Keratinocyte (primary cell): Measurements from ENCODE around the gene HYDIN. TPM values are rescaled to one million over a fixed set of nuclear protein-coding genes. Genes with fewer than 3 reads are reported as not detected.
"Not testable (repeated sequence)": the region's sequence is repeated elsewhere in the genome, so short reads cannot be mapped to it uniquely, and the experiment has no call there.

Experiments
- DNase-seq: peaks from one replicate; pipeline ENCODE4 v3.0.0-alpha.2; 2011; ENCODE audit warnings: low read depth, missing footprints, low spot score
- FAIRE-seq: peaks from 2 replicates; lab custom pipeline; 2011; peaks lifted over from hg19 to GRCh38; lab: Jason Lieb, UNC
- H2AFZ ChIP-seq: 2 replicates; pipeline ENCODE4 v1.6.0; 2012; ENCODE audit warnings: low read length, control low read depth, inconsistent platforms; ENCODE audit not compliant: control insufficient read depth
- H3K27ac ChIP-seq: 2 replicates; pipeline ENCODE4 v1.5.1; 2011; ENCODE audit warnings: low read length; ENCODE audit not compliant: control insufficient read depth, insufficient read depth
- H3K27me3 ChIP-seq: 3 replicates; pipeline ENCODE4 v1.6.0; 2011; ENCODE audit warnings: low read length; ENCODE audit not compliant: control insufficient read depth, insufficient read depth; ENCODE audit errors: extremely low read depth
- H3K36me3 ChIP-seq, 2 experiments: 2 replicates in 1 of 2; 3 replicates in 1 of 2; pipeline ENCODE4 v1.5.1; 2011; ENCODE audit warnings: low read length in 2 of 2, mild to moderate bottlenecking in 1 of 2; ENCODE audit not compliant: control insufficient read depth in 2 of 2, insufficient read depth in 2 of 2; ENCODE audit errors: extremely low read depth in 1 of 2
- H3K4me1 ChIP-seq: 3 replicates; pipeline ENCODE4 v1.5.1; 2011; ENCODE audit warnings: low read length; ENCODE audit not compliant: control insufficient read depth, insufficient read depth; ENCODE audit errors: extremely low read depth
- H3K4me2 ChIP-seq: 3 replicates; pipeline ENCODE4 v1.6.0; 2011; ENCODE audit warnings: low read depth, low read length; ENCODE audit not compliant: control insufficient read depth, insufficient read depth; ENCODE audit errors: extremely low read depth
- H3K4me3 ChIP-seq, 3 experiments: fragments of 200-600 bp in 1 of 3; sonication (generic) in 1 of 3; 2 replicates in 2 of 3; 3 replicates in 1 of 3; pipeline ENCODE4 v1.5.1; 2011 to 2016; ENCODE audit warnings: low read length in 3 of 3, mild to moderate bottlenecking in 3 of 3, control low read depth in 2 of 3, inconsistent platforms in 1 of 3, low read depth in 1 of 3, mixed read lengths in 1 of 3, mixed run types in 1 of 3, moderate library complexity in 1 of 3; ENCODE audit not compliant: control insufficient read depth in 2 of 3, insufficient read depth in 2 of 3; ENCODE audit errors: extremely low read depth in 1 of 3
- H3K79me2 ChIP-seq: 2 replicates; pipeline ENCODE4 v1.6.0; 2012; ENCODE audit warnings: low read length; ENCODE audit not compliant: control insufficient read depth, insufficient read depth
- H3K9ac ChIP-seq: 3 replicates; pipeline ENCODE4 v1.6.0; 2011; ENCODE audit warnings: low read length; ENCODE audit not compliant: control insufficient read depth, insufficient read depth; ENCODE audit errors: extremely low read depth
- H3K9me1 ChIP-seq: 3 replicates; pipeline ENCODE4 v1.6.0; 2011; ENCODE audit warnings: low read length; ENCODE audit not compliant: control insufficient read depth, insufficient read depth; ENCODE audit errors: extremely low read depth
- H3K9me3 ChIP-seq: 2 replicates; pipeline ENCODE4 v1.5.1; 2012; ENCODE audit warnings: low read depth, low read length; ENCODE audit not compliant: control insufficient read depth
- H4K20me1 ChIP-seq: 3 replicates; pipeline ENCODE4 v1.6.0; 2011; ENCODE audit warnings: low read length; ENCODE audit not compliant: control insufficient read depth, insufficient read depth; ENCODE audit errors: extremely low read depth
- dilution Hi-C: fragments of 300-500 bp; cut with MboI; formaldehyde crosslinking; loops from one replicate; pipeline ENCODE4 v1.7.0; 2020; ENCODE audit warnings: low sequenced_read_pairs; ENCODE audit not compliant: extremely low pct_ligation_motif_present
- polyA plus RNA-seq, 5 experiments: library from polyadenylated mRNA; depleted of rRNA in 3 of 5; stranded (reverse) in 3 of 5; stranded (forward) in 1 of 5; unstranded in 1 of 5; fragments of >200 nt; gene quantifications; 1 replicate in 1 of 5; 2 replicates in 3 of 5; 3 replicates in 1 of 5; pipeline versions ENCODE4 v1.2.1 to v1.2.3, GENCODE V29; 2011 to 2012; ENCODE audit warnings: missing spikeins in 2 of 5, low read depth in 1 of 5, low replicate concordance in 1 of 5

The HYDIN gene
- polyA plus RNA-seq, 1 donor (not counting 4 experiments of a cell fraction or from before 2014, with no cell fraction given): 0.49 TPM

DNA sequence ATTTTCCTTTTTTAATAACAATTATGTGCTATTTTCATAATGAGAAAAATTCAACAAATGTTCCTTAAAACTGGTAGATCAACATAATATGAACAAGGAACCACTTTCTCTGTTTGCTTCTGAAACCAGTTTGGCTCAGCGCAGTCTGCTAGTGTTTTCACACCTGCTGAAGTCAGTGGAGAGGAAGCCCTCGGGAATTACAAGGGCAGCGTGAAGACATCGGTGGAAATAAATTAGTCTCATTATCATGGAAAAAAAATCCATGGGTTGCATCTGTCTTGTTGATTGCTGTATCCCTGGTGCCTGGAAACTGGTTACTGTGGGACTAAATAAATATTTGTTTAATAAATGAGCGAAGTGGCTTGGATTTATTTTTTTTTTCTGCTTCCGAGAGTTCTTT, 245.8 kb downstream of the HYDIN start:
- dilution Hi-C loops, H3K9me3 ChIP-seq, H3K9ac ChIP-seq, H4K20me1 ChIP-seq, H3K36me3 ChIP-seq, H3K9me1 ChIP-seq, H3K27ac ChIP-seq, H3K4me1 ChIP-seq, H3K4me2 ChIP-seq, H2AFZ ChIP-seq, H3K27me3 ChIP-seq, DNase-seq, FAIRE-seq, H3K79me2 ChIP-seq, H3K4me3 ChIP-seq: not testable (repeated sequence)

DNA sequence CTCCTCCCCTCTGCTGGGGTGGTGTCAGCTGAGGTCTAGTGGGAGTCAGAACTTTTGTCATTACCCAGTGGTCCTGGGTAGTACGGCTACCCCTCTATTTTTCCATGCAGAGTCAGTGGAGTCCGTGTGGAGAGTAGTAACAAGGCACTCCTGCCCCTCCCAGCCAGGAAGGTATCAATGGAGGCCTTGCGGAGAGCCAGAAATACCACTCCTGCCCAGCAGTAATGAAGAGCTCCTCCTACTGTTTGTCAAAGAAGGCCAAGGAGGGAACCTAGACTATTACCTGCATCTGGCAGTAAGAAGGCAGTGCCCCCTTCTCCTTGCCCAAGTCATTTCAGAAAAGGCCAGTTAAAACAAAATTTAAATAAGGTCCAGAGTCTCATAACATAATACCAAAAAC, 262.2 kb downstream of the HYDIN start:
- H3K4me1 ChIP-seq, H3K4me3 ChIP-seq, H3K9me3 ChIP-seq, FAIRE-seq, H3K79me2 ChIP-seq, H4K20me1 ChIP-seq, H3K4me2 ChIP-seq, H3K9me1 ChIP-seq, H3K9ac ChIP-seq, H3K27me3 ChIP-seq, H3K27ac ChIP-seq, H3K36me3 ChIP-seq, dilution Hi-C loops, H2AFZ ChIP-seq, DNase-seq: not testable (repeated sequence)

DNA sequence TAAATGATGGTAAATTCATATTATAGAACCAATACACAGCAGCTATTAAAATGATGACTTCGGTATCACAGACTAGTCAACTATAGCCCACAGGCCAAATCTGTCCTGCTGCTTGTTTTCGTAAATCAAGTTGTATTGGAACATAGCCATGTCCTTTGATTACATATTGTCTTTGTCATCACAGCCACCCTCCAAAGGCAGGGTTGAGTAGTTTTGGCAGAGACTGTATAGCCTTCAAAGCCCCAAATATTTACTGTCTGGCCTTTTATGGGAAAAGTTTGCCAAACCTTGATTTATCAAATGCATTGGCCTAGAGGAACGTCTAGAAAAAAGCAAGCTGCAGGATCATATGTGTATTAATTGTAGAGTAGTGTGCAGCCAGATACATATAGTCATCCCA, 270.4 kb downstream of the HYDIN start:
- H3K36me3 ChIP-seq, FAIRE-seq, H3K9ac ChIP-seq, H2AFZ ChIP-seq, H3K27ac ChIP-seq, DNase-seq, H3K27me3 ChIP-seq, H3K4me2 ChIP-seq, H3K4me1 ChIP-seq, H4K20me1 ChIP-seq, H3K79me2 ChIP-seq, H3K4me3 ChIP-seq, dilution Hi-C loops, H3K9me1 ChIP-seq, H3K9me3 ChIP-seq: not testable (repeated sequence)

DNA sequence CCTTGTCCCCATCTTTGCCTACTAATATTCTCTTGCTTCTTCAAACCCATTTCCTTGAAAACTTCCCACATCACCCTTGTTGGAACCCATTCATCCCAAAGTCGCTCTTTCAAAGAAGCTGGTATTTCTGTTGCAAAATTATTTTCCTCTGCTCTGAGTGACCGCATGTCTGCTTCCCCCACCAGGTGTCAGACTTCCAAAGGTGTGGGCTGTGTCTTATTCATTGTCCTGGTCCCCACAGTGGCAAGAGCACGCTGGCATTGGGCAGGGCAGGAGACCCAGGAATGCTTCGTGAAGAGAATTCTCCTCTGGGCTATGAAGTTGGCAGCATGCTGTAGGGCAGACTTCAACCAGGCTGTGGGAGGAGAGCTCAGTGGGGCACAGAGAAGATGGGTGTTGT, 275.6 kb downstream of the HYDIN start:
- H3K36me3 ChIP-seq, H3K9me1 ChIP-seq, FAIRE-seq, H3K27me3 ChIP-seq, H3K9me3 ChIP-seq, H3K27ac ChIP-seq, H4K20me1 ChIP-seq, H3K4me3 ChIP-seq, H3K9ac ChIP-seq, DNase-seq, H2AFZ ChIP-seq, H3K4me1 ChIP-seq, H3K79me2 ChIP-seq, dilution Hi-C loops, H3K4me2 ChIP-seq: not testable (repeated sequence)

DNA sequence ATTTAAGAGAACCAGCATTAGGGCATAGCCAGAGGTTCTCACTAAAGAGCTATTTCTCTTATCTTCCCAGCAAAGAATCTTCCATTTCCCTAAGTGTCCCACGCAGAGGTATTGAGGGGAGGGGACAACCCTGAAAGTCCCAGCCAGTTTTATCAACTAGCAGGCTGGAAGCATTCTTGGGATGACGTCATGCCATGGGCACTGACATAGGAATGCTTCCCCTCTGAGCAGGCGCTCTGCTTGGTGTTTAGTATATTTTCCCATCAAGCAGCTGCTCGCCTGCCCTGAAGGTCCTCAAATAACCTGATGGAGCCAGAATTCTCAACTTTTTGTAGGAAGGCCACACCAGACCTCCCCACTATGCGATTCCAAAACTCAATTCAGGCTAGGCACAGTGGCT, 276.7 kb downstream of the HYDIN start:
- H3K79me2 ChIP-seq, H3K4me3 ChIP-seq, H3K27me3 ChIP-seq, H3K4me1 ChIP-seq, H4K20me1 ChIP-seq, DNase-seq, H3K36me3 ChIP-seq, H3K9ac ChIP-seq, H3K9me3 ChIP-seq, FAIRE-seq, H3K9me1 ChIP-seq, dilution Hi-C loops, H3K27ac ChIP-seq, H3K4me2 ChIP-seq, H2AFZ ChIP-seq: not testable (repeated sequence)
